Hematopoietic multipotent progenitor cell treated with erythropoietin and hydrocortisone succinate and interleukin-3 and kit ligand, for 17 days (in vitro differentiated cells): ENCODE results near the gene DENND1A.
"Not testable (repeated sequence)": the region's sequence is repeated elsewhere in the genome, so short reads cannot be mapped to it uniquely, and the experiment has no call there.

Experiments
- DNase-seq: peaks from one replicate; pipeline ENCODE4 v3.0.0-alpha.2; 2015; ENCODE audit warnings: low spot score

DENND1A gene

DNA sequence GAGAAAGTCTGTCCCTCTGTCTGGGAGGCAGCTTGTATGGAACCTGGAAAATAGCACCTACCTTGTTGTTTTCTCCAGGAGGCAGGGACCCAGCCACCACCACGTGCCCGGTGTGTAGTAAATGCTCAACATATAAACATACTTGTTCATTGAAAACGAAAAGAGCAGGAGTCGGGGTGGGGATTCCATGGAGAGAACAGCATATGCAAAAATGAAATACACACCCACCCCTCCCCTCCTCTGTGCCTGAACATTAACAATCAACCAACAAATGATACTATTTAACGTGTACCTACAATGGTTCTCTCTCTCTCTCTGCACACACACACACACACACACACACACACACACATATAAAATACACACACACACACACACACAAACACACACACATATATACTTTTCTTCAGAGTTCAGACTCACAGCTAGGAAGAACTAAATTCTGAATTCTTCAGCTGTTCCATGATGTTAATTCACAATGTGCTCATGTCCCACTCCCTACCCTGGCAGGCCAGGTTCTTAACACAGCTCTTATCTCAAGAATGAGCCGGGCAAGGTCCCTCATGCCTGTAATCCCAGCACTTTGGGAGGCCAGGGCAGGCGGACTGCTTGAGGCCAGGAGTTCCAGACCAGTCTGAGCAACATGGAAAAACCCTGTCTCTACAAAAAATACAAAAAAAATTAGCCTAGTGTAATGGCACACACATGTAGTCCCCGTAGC is 16.3 kb upstream of the DENND1A start:
- no peak for DNase-seq

- DNase-seq: no peak
Observed at GRCh38 chr9:123945532-123945931, 15.6 kb upstream of the DENND1A start.

DNA sequence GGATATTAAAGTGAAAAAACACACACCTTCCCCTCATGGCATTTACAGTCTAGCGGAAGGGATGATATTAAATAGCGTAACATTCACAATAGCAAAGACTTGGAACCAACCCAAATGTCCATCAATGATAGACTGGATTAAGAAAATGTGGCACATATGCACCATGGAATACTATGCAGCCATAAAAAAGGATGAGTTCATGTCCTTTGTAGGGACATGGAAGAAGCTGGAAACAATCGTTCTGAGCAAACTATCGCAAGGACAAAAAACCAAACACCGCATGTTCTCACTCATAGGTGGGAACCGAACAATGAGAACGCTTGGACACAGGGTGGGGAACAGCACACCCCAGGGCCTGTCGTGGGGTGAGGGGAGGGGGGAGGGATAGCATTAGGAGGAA is 14.5 kb upstream of the DENND1A start:
- DNase-seq: not testable (repeated sequence)

DNA sequence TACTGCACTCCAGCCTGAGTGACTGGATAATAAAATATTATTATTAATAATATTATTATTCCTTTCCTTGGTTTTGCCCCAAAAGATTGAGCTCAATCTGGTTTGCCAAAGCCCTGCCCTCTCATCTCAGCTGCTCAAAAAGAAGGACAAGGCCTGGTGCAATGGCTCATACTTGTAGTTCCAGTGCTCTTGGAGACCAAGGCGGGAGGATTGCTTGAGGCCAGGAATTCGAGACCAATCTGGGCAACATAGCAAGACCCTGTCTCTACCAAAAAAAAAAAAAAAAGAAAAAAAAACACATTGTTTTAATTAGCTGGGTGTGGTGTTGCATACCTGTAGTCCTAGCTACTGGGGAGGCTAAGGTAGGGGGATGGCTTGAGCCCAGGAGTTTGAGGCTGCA is 13.7 kb upstream of the DENND1A start:
- no peak for DNase-seq

- DNase-seq: no peak
Observed at GRCh38 chr9:123942542-123942941, 12.6 kb upstream of the DENND1A start.

DNA sequence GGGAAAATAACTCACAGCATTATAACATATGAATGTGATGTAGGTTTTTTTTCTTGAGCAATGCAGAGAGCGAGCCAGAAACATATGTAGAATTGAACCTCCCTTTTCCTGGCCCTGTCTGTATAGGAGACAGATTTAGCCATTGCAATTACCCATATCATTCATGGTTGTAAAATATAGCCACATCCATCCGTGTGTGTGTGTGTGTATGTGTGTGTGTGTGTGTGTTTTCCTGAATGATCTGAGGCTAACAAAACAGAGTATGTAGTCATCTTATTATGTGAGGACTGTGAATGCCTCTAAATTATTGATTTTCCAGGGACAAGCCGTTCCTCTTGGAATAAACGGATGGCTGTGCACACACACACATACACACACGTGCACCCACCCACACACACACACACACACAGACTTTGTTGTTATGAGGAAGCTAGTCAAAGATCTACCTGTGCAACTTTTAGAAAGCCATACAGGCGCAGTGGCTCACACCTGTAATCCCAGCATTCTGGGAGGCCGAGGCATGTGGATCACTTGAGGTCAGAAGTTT is 11.7 kb upstream of the DENND1A start:
- DNase-seq: no peak

DNA sequence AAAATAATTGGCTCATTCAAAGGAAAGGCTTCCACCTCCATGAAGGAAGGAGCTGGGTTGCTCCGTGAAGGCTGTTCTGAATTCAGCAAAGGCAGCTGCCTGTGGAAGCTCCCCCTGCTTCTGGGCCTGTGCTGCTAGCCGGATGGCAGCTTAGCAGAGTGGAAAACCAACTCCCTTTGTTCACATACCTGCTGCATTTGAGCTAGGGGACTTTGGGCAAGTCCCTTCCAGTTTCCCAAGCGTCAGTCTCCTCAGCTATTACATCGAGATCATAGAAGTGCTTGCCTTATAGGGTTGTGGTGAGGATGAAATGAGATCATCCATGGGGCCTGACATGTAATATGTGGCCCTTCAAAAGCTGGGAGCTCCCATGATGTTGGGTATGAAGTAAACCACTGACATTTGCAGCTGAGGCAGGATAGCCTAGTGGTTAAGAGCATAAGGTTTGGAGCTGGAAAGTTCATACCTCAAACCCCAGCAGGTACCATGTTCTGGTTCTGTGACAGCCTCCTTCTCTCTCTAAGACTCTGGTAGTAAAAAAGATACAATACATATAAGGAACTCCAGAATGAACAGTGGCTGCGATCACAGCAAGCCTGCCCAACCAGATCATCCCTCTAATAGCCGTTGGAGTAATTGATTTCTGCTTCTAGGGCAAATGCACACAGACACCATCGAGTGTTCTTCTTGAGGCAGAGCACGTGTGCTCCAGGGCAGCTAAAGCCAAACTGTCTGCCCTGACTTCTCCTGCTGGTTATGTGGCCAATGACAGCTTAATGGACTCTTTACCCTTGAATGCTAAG is 11.0 kb upstream of the DENND1A start:
- DNase-seq: no peak

GRCh38 chr9:123938401-123938800 is 8.5 kb upstream of the DENND1A start:
- DNase-seq: no peak

GRCh38 chr9:123936575-123936974 is 6.6 kb upstream of the DENND1A start:
- DNase-seq: not testable (repeated sequence)

DNA sequence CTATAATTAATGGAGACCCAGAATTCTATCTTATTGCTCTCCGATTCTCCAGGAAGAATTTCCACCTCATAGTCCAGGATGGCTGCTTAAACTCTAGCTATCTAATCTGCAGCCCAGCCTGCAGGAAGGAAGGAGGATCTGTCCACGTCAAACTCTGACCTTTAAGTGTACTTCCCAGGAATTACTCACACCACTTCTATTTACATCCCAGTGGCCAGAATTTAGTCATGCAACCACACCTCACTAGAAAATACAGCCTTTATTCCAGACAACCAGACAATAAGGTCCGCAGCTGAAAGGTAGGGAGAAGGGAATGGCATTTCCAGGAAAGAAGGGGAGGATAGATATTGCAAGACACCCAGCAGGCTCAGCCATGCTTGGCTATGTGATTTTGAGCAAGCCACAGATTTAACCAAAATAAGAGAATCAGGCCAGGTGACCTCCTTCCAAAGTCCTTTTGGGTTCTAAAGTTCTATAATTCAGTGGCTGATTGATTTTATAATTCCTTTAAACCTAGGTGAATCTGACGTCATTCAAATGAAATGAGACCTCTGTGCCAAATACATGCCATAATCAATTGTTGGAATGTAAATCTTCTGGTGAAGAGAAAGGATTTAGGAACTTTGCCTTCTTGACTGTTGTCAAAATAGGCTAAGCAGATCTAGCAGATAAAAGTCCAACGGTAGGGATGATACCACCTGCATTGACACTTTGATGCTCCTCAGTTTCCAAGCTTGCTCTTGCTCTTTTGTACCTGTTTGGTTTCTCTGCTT is 3.7 kb upstream of the DENND1A start:
- DNase-seq: no peak

GRCh38 chr9:123929177-123929869 is 603 bp downstream of the DENND1A start:
- DNase-seq: peak; percentile 49

DNA sequence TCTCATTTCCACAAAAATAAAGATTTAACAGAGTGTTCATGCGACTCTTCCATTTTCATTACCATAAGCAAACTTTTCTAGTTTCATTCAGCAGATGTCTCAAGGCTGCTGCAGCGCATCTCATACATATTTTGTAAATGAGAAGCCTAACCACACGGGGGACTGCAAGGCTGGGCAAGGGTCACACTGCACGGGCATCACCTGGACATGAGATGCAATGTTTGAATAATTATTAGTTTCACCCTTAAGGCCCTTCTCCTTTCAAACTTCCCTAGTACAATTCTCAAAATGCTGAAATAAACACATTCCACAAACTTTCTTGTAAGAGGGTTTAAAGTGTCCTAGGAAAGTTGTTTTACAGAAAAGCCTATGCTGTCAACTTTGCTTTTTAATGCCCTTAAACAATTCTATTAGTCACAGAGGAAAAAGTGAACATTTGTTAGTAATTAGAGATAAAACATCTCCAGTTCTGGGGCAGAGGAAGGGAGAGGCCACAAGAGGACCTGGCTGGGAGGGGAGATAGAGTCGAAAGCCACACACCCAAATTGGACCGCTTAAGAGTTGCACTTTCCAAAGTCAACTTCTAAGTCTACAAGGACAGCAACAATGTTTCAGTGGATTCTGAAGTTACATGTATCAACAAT is 1.3 kb downstream of the DENND1A start:
- no peak for DNase-seq

DNA sequence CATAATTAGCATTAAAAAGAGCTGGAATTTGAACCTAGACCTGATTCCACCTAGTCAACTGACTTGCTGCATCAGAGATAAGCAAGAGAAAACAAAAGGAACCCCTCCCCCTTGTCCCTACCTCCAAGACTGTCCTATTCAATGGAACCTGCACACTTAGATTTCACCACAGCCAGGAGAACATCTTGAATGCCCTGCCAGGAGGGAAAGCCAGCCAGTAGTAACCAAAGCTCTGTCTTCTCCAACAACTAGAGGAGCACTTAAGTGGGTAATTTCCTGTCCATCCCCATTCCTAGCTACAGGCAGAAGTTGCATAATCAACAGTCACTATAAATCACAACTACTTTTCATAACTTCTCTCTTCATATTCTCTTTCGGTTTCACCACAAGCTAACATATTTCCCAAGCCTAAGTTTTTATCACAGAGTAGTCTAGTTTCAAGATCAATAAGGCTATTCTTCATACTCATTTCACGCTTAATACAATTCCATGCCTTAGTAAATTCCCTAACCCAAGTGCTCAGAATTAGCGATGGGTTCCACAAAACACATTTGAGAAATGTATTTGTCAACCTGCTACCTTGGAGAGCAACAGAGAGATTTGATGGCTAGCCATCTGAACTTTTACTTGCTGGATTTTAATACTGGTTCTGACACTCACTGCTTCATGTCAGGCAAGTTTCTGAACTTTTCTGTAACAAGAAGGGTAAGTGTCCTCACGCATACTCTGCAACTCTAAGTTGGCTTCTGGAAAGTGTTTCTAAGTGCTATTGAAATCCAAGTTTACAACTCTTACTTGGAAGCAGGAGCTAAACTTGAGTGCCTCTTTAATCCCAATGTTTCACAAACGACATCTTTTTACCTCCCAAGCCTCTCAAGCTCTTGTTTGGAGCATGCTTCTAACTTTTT is 2.0 kb downstream of the DENND1A start:
- peak; percentile 13 for DNase-seq

DNA sequence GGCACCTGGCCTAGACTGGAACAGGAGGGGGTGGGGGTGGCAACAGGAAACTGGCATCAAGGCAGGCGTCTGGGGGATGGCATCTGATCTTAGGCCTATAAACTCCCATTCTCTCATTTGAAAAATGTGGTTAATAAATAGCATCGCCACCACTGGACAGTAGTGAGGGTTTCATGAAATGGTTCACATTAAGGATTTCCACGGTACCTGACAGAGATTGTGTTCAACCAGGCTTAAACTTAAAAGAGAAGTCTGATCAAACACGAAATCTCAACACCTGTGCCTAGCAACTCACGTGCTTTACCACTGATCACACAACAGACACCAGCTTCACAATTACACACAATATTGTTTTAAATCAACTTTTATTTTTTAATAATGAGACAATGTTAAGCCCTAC is 3.0 kb downstream of the DENND1A start:
- DNase-seq: no peak

- DNase-seq: no peak
Observed at GRCh38 chr9:123925819-123926218, 4.1 kb downstream of the DENND1A start.

- DNase-seq: no peak
Observed at GRCh38 chr9:123925161-123925560, 4.8 kb downstream of the DENND1A start.

- no peak for DNase-seq
Observed at GRCh38 chr9:123924727-123925126, 5.2 kb downstream of the DENND1A start.

DNA sequence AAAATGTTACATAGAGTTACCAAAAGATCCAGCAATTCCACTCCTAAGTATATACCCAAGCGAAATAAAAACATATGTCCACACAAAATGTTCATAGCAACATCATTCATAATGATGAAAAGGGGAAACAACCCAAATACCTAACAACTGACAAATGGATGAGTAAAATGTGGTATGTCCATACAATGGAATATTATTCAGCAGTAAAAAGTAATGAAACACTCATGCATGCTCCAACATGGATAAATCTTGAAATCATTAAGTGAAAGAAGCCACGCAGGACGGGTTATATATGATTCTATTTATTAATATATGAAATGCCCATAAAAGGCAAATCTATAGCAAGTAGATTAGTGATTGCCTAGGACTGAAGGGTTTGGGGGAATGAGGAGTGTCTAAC is 6.0 kb downstream of the DENND1A start:
- DNase-seq: no peak

GRCh38 chr9:123923377-123923776 is 6.5 kb downstream of the DENND1A start:
- DNase-seq: no peak

GRCh38 chr9:123922911-123923310 is 7.0 kb downstream of the DENND1A start:
- DNase-seq: no peak
